Stomach (tissue), 4 donors: ENCODE data around the gene FAHD2B.
"Not testable (repeated sequence)": the region's sequence is repeated elsewhere in the genome, so short reads cannot be mapped to it uniquely, and the experiment has no call there.

Source experiments
- EP300 ChIP-seq: sonication (generic); formaldehyde crosslinking; IDR thresholded peaks from one replicate; pipeline ENCODE4 v1.6.1; 2017; ENCODE audit warnings: antibody characterized with exemption
- POLR2A ChIP-seq, 4 donors: fragments of 450-650 bp; IDR thresholded peaks; one replicate each; pipeline ENCODE4 v1.6.1; 2016; ENCODE audit warnings: antibody characterized with exemption in 4 of 4, control low read depth in 2 of 4, mild to moderate bottlenecking in 1 of 4, moderate library complexity in 1 of 4
- POLR2AphosphoS5 ChIP-seq, 3 donors: sonication (generic); formaldehyde crosslinking; IDR thresholded peaks; one replicate each; pipeline ENCODE4 v1.6.1; 2016; ENCODE audit warnings: antibody characterized with exemption in 3 of 3
- TF ChIP-seq, protein P1 (sequence below), 7 experiments: fragments of 450-650 bp in 4 of 7; fragments of 200-600 bp in 3 of 7; sonication (generic) in 3 of 7; IDR thresholded peaks; one replicate each; pipeline ENCODE4 v1.5.1; 2016 to 2019; ENCODE audit warnings: antibody characterized with exemption in 7 of 7, control low read depth in 2 of 7, mild to moderate bottlenecking in 1 of 7

DNA sequence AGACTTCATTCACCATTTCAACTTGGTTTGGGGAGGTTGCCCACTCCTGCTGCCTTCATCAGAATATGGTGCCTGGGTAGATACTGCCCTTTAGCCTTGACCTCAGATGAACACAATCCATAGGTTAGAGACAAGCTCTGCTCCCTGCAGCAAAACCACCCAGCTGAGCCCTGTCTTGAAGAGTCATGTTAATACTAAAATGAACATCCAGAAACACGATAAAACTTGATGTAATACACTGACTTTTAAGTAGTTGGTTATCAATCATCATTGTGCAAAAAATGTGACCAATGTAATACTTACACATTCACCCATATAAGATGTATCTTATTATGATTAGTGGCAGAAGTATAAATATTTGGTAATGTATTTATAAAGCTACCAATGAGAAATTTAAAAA, 32.7 kb downstream of the FAHD2B start:
- TF ChIP-seq, protein P1, sequence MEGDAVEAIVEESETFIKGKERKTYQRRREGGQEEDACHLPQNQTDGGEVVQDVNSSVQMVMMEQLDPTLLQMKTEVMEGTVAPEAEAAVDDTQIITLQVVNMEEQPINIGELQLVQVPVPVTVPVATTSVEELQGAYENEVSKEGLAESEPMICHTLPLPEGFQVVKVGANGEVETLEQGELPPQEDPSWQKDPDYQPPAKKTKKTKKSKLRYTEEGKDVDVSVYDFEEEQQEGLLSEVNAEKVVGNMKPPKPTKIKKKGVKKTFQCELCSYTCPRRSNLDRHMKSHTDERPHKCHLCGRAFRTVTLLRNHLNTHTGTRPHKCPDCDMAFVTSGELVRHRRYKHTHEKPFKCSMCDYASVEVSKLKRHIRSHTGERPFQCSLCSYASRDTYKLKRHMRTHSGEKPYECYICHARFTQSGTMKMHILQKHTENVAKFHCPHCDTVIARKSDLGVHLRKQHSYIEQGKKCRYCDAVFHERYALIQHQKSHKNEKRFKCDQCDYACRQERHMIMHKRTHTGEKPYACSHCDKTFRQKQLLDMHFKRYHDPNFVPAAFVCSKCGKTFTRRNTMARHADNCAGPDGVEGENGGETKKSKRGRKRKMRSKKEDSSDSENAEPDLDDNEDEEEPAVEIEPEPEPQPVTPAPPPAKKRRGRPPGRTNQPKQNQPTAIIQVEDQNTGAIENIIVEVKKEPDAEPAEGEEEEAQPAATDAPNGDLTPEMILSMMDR (IDR thresholded peaks at IDR 0.05) = not testable (repeated sequence)
- TF ChIP-seq POLR2AphosphoS5 (IDR thresholded peaks at IDR 0.05); POLR2A (IDR thresholded peaks at IDR 0.05); EP300: not testable (repeated sequence)
